Measurements from ENCODE around the gene LEFTY1.

The LEFTY1 gene

DNA sequence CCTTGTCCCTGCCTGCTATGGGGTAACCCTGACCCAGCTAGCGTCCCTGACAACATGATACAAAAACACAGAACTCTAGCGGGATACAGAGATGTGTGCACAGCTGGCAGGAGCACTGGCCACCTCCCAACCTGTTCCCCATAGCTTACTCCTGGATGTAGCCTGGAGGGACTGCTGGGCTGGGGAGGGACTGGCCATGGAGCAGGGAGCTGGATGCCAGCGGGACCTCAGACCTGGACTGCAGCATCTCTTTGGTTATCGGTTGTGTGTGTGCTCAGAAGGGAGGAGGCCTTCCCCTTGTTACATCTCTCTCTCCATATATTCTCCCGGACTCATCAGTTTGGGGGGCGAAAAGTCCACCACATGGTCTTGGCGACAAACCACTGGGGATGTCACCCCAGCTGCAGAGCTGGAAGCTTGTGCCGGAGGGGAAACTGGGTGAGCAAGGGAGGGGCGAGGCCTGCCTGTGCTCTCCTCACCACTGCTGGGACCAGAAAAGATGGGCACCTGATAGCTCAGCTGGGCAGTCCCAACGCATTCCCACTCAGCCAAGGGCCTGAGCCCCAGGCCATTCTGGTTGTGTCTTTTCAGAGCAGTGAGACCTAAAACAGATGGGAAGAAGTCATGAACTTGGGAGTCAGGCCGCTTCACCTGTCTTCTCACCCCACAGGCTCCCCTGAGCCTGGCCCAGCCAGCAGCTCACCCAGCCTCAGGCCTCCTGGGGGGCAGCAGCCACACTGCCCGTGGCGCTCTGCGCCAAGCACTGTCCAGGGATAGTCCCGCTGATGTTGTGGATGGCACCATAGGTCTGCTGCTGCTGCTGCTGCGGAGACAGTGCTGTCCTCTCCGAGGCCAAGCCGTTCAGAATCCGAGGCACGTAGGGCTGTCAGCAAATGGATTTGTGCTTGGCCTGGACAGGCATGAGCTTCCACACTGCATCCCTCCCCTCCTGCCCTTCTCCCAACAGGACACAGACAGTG lies 42.3 kb downstream of the LEFTY1 start:
- DNase-seq (ENCODE audit: insufficient read length, low spot score) (no peak), FAIRE-seq (no peak)
- TF ChIP-seq, protein P1, sequence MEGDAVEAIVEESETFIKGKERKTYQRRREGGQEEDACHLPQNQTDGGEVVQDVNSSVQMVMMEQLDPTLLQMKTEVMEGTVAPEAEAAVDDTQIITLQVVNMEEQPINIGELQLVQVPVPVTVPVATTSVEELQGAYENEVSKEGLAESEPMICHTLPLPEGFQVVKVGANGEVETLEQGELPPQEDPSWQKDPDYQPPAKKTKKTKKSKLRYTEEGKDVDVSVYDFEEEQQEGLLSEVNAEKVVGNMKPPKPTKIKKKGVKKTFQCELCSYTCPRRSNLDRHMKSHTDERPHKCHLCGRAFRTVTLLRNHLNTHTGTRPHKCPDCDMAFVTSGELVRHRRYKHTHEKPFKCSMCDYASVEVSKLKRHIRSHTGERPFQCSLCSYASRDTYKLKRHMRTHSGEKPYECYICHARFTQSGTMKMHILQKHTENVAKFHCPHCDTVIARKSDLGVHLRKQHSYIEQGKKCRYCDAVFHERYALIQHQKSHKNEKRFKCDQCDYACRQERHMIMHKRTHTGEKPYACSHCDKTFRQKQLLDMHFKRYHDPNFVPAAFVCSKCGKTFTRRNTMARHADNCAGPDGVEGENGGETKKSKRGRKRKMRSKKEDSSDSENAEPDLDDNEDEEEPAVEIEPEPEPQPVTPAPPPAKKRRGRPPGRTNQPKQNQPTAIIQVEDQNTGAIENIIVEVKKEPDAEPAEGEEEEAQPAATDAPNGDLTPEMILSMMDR (IDR thresholded peaks at IDR 0.05; ENCODE audit: insufficient read depth, missing control alignments) = no peak

DNA sequence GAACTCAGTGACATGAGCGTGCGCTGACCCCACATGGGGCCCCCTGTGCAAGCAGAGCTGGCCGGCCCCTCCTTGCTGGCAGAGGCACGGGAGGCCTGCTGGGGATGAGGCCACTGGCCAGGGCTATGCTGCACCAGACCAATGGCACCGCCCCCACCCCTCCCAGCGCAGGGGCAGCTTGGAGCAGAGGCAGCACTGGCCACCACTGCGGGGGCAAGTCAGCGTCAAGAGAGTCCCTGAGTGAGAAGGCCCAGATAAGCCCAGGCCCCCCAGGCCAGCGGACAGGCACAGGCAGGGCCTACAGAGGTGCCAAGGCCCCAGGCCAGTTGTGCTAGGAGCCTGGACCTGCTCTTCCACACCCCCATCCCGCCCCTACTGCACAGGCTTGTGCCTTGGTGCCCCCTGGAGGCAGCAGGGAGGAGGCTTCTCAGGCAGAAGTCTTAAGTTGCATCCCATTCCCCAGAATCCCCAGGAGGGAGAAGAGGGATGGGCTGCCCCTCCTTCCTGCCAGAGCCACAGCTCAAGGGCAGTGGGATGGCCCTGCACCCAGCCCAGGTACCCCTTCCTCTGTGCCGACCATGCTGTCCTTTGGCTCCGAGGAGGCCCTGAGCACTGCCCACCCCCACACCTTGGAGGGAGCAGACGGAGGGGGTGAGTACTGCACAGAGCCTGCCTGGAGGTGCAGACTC lies 43.2 kb downstream of the LEFTY1 start:
- TF ChIP-seq, protein P1 (IDR thresholded peaks at IDR 0.05; ENCODE audit: insufficient read depth, missing control alignments) = peak; percentile 91
- FAIRE-seq (no peak), DNase-seq (ENCODE audit: insufficient read length, low spot score) (peak; percentile 86)

DNA sequence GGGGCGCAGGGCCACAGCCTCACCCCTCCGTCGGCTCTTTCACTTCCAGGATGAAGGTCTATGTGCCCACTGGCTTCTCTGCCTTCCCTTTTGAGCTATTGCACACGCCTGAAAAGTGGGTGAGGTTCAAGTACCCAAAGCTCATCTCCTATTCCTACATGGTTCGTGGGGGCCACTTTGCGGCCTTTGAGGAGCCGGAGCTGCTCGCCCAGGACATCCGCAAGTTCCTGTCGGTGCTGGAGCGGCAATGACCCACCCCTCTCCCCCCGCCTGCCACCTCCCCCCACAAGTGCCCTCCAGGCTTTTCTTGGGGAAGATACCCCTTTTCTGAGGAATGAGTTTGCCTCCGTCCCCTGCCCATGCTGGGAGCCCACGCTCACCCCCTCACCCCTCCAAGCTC lies 43.8 kb downstream of the LEFTY1 start:
- TF ChIP-seq, protein P1 (IDR thresholded peaks at IDR 0.05; ENCODE audit: insufficient read depth, missing control alignments) = no peak
- DNase-seq (ENCODE audit: insufficient read length, low spot score) (no peak), FAIRE-seq (no peak)

DNA sequence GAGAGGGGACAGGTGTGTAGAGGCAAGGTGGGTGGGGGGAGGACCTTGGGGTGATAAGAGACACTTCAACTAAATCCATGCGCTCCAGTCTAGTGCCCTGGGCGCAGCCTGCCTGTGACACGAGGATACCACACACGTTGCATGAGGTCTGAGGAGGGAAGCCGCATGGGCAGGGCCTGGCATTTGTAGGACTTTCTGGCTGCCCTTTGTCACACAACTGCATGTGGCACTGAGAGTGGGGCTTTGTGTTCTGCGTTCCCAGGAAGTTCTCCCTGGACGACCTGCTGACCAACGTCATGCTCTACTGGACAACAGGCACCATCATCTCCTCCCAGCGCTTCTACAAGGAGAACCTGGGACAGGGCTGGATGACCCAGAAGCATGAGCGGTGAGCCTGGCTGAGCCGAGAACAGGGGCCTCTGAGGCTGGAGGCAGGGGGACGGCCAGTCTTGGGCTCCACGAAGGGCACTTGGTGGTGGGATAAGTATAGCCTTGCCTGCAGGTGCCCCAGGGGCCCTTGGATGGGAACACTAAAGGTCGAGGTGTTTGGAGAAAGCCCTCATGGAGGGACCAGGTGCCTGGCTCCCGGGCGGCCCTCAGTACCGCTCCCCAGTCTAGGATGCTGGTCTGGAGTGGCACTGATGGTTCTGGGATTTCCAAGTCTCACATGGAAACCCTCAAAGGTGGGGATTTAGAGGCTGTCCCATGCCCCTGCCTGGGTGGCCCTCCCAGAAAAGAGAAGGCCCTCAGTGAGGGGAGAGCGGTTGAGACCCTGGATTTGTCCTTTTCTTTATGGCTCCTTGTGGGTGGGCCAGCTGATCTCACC lies 44.5 kb downstream of the LEFTY1 start:
- TF ChIP-seq, protein P1 (IDR thresholded peaks at IDR 0.05; ENCODE audit: insufficient read depth, missing control alignments) = no peak
- DNase-seq (ENCODE audit: insufficient read length, low spot score) = no peak
- no peak for FAIRE-seq

DNA sequence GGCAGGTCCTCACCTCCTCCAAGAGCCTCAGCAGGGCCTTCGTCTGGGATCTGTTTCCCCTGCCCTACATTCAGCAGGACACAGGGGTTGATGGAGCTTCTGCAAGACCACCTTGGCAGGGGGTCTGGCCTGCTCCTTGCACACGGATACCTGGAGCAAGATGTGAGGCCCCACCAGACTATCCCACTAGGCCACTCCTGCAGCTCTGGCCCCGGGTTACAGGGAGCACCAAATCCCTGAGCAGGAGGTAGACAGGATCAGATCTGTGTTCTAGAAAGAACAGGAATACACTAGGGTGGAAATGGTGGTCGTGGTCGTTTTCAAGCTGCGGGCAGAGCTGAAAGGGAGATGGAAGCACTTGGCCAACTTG lies 45.5 kb downstream of the LEFTY1 start:
- TF ChIP-seq, protein P1 (IDR thresholded peaks at IDR 0.05; ENCODE audit: insufficient read depth, missing control alignments) = no peak
- no peak for FAIRE-seq
- no peak for DNase-seq (ENCODE audit: insufficient read length, low spot score)

DNA sequence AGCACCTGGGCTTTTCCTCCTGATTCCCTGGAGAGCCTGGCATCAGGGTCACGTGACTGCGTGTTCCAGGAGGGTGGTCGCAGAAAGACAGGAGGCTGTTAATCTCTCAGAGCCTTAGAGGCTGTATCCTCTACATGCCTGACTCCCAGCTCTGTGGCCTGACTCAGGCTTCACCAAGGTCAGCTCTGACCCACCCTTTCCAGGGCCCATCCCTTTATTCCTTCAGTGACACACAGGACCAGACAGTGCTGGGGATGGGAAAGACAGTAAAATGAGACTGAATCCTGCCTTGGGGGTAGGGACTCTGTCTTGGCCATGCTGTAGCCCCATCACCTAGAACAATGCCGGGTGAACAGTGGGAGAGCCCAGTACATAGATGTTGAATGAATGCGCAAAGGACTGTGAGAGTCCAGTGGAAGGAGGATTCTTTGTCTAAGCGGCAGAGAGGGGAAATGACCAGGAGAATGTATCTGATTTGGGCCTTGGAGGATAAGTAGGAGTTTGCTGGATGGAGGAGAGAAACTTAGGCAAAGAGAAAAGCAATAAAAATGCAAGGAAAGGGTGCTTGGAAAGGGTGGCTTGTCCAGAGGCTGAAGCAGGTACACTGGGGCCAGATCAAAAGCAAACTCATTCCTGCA lies 46.0 kb downstream of the LEFTY1 start:
- no peak for DNase-seq (ENCODE audit: insufficient read length, low spot score)
- no peak for FAIRE-seq
- TF ChIP-seq, protein P1 (IDR thresholded peaks at IDR 0.05; ENCODE audit: insufficient read depth, missing control alignments) = no peak
